NT2/D1 (cell line): Measurements from ENCODE around the gene RBMS2.

Experiments used
- SUZ12 ChIP-seq: IDR thresholded peaks from 2 replicates; pipeline ENCODE4 v1.6.1; 2011; ENCODE audit not compliant: insufficient read length, insufficient read depth; ENCODE audit errors: extremely low read depth
- YY1 ChIP-seq: IDR thresholded peaks from 2 replicates; pipeline ENCODE4 v1.6.1; 2011; ENCODE audit not compliant: insufficient read length, insufficient read depth
- ZNF274 ChIP-seq: IDR thresholded peaks from 2 replicates; pipeline ENCODE4 v1.6.1; 2011; ENCODE audit warnings: mild to moderate bottlenecking, low read depth, low read length

DNA sequence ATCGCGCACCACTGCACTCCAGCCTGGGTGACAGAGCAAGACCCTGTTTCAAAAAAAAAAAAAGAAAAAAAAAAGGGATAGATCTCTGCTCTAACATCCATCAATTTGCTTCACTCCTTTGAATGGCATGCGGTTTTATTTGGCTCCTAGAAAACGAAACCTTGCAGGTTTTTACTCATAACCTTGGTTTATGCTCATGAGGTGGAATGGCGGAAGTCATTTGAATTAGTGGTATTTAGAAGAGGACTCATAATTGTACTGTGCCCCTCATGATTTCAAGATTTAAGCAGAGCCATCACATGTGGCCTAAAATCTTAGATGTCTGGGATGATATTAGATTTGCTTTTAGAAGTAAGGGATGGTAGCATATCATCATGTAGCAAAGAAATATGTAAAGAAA, 29.4 kb downstream of the RBMS2 start:
- TF ChIP-seq YY1 = no peak
- no peak for TF ChIP-seq ZNF274
- no peak for TF ChIP-seq SUZ12
